Stimulated activated CD4-positive, alpha-beta T cell treated with anti-CD3 and anti-CD28 coated beads, Interleukin-4, amount 100 ng/mL, for 48 hours (primary cell): ENCODE measurements around the gene DNAJA4.

Source experiments
- DNase-seq, 2 donors: peaks; one replicate each; pipeline ENCODE4 v3.0.0-alpha.2; 2020; ENCODE audit warnings: low read depth in 2 of 2

DNAJA4 gene

DNA sequence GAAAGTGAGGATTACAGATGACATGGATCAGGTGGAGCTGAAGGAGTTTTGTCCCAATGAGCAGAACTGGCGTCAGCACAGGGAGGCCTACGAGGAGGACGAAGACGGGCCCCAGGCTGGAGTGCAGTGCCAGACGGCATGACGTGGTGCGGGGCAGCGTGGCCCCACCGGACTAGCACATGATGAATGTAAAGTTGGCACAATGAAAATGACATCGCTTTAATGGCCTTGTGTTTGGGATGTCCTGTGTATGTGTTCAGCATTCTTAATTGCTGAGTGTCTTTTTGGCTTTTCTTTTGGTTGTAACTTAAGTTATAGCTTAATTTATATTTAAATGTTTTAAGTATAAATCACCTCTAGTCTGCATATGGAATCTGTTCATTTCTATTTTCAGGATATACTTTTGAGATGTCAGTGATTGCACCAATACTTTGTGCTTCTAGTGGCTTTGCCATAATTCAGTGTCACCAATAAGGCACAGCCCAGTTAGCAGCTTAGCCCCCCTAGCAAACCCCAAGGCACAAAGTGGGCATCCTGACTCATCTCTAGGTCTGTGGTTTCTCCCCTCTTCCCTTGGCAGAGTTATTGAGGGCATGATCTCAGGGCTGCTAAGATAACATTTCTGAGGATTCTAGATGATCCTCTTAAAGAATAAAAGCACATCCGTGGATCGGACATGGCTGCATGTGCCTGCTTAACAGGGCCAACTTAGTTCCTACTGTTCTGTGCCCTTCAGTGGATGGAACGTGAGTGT, 16.1 kb downstream of the DNAJA4 start:
- DNase-seq: no peak

GRCh38 chr15:78282324-78282723, 18.0 kb downstream of the DNAJA4 start:
- no peak for DNase-seq

DNA sequence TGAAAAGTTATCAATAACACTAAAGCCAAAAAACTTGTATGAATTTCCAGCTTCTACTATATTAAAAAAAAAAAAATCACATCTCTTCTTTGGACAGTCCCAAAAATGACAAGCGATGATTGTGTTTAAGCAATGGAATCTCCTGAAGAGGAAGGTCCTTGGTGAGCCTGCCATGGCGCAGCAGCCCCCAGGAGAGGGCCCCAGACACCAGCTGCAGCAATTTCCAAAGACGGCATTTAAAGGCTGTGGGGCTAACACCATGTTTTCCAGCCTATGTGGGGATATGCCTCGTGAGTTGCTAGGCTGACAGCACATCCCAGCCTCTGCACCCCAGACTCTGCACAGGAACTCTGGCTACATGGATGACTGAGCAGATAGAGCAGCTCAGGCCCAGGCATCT, 20.4 kb downstream of the DNAJA4 start:
- DNase-seq: no peak

DNA sequence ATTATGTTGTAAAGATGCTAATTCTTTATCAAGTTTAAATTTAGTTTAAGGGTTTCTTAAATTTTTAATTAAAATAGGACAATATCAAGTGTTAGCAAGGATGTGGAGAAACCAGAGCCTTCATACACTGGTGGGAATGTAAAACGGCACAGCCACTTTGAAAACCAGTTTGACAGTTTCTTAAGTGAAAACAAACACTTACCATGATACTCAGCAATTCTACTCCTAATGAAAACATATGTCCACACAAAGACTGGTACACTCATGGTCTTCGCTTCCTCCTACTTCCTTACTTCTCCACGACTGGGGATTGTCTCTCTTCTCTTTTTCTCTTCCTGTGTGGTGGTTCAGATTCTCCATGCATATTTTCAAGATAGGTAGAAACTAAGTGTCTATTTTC, 25.9 kb downstream of the DNAJA4 start:
- no peak for DNase-seq

GRCh38 chr15:78291052-78291451, 26.7 kb downstream of the DNAJA4 start:
- no peak for DNase-seq

DNA sequence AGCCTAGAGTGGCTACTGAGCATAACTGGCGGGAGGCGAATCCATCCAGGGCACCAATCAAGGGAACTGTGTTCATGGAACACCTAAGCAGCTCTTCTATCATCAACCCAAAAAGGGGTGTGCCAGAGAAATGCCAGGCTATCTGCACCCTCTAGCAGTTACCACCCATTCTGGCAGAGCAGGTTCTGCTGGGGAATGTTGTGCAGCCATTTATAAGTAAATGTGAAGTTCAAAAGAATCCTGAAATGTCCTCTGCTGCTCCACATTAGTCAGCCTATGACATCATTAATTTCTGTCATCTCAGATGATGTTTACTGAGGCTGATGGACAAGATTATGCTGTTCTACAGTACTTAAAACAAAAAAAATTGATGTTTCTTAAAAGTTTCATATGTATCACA, 27.3 kb downstream of the DNAJA4 start:
- no peak for DNase-seq

DNA sequence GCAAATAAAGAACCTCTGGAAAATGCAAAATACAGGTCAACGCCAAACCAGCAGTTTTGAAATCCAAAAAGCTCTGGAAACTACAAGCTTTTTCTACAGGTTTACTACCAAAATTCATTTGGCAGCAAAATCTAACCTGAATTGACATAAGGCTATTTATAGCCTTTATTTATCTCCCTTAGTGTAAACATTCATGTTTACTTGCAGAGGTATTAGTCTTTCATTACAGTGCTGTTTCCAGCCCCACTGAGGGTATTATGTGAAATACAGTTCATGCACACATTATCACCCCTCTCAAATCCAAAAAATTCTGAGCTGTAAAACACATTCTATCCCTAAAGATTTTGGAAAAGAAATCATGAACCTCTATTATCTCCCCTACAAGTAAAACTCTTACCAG, 27.9 kb downstream of the DNAJA4 start:
- no peak for DNase-seq

- DNase-seq: peak; percentile 84 to 89
These were observed 35.0 kb downstream of the DNAJA4 start, which contains the start of gene SKIC8 for GRCh38 chr15:78299101-78299930. SKIC8 (minus strand) TSS chr15:78299609; CDS start chr15:78295686, 3,923 bp downstream.

- DNase-seq: no peak
These were observed 37.0 kb downstream of the DNAJA4 start for GRCh38 chr15:78301326-78301725.

DNA sequence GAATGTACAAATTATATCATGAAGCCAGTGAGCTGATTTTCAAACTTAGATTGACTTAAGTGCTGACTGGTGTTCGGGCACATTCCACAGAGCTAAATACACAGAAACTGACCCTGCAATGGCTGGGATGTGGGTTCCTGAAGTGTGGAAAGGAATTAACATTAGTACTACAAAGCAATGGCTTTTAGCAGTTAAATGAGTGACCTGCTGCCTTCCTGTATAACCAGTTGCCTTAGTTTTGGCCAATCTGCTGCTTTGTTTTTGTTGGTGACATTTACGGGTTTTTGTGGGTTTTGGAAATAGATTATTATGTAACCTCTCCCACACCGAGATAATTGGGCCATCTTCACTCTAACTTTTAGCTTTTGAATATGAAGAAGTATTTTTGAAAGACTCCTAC, 37.5 kb downstream of the DNAJA4 start:
- DNase-seq: no peak

DNA sequence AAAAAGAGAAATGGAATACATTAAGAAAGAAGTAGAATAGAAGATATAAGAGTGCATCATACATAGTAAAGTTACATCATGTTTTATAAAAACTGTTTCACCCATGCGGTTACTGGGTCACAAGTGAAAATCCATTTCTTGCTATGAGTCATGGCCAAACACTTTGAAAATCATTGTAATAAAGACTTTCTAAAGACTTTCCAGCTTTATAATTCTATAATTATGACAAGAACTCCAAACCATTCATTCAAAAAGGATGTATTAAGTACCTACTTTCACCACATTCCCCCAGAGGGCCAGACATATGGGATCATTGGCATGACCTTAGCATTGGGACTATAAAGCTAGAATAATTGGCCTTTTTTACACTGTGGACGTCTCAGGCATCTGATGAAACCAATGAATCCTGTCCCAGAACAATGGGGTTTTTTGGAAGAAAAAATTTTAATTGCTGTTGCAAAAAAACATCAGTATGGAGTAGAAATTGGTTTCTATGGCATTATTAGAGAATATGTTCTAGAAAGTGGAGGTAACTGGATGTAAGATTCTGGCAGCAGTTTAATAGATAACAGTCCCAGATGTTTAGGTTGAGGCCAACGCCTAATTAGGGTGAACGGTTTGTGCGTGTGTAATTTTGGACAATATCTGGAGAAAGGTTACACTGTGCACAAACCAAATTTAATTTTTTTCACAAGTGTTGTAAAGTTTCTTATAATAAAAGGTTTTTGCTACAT, 38.4 kb downstream of the DNAJA4 start:
- DNase-seq: no peak

DNA sequence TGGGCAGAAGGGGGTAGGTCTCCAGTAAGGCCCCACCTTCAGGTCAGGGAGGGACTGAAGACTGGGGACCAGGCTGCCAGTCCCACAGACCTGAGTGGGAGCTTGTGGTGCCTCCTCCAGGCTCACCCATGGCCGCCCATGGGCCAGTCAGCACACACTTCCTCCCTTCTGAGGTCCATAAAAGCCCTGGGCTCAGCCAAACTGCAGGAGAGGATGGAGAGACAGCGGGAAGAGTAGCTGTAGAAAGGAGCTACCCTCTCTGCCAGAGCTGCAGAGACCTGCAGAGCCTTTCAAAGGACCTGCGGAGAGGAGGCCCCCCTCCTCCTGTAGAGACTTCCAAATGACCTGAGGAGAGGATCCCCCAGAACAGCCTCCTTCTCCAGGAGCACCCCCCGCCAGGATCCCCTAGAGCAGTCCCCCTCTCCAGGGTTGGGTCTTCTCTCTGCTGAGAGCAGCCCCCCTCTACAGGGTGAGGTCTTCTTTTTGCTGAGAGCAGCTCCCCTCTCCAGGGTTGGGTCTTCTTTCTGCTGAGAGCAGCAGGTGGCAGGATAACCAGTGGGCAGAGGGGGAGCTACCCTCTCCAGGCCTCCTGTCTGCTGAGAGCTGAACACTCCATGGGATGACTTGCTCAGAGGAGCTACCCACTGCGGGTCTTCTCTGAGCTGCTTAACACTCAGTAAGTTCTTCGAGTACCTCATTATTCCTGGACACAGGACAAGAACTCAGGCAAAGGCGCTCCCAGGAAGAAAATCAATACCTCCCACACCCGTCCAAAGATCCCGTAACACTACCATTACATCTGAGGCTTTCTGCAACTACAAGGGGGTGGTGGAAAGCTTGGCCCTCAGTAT, 40.1 kb downstream of the DNAJA4 start:
- DNase-seq: no peak

DNA sequence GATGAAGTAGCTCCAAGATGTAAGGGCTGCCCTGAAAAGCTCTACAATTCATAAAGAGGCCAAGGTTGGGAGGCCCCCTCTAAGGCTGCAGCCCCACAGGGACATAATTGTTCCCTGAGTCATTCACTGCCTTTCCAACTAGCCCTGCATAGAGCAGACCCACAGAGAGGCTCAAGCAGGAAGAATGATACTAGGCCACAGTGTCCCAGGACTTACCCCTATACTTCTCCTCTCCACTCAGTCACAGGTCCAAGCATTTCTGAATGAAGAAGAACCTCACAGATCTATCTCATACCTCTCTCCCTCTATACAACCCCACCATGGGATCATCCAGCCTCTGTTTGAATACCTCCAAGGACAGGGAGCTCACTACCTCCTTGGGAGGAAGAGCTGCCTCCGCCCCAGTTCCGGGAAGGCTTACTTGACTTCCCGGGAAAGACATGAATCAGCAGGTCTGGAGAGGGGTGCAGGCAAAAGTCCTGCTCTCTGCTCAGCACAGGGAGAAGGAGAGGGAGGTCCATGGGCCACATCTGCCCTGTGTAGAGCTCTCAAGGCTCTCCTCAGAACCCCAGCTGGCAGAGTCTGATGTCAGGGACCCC, 41.9 kb downstream of the DNAJA4 start:
- DNase-seq: no peak

DNA sequence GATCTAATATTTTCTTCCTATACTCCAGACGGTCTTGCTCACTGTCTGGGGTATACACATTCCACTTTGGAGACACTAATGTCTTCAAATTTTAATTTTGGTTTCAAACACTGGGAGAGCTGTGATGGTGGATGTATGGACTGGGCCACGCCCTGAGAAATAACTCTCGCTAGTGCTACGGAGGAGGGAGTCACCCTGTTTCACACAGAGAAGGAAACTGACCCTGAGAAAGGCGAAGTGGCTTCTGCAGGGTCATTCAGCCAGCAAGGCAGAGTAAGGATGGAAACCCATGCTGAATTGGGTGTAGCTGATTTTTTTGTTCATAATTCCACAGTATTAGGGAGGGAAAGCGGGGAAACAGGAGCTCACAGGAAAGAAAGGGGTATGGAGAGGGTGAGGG, 43.6 kb downstream of the DNAJA4 start:
- DNase-seq: no peak

GRCh38 chr15:78308422-78309032, 44.2 kb downstream of the DNAJA4 start:
- peak in 1 of 2 donors; percentile 59 for DNase-seq

- DNase-seq: no peak
These were observed 46.9 kb downstream of the DNAJA4 start for GRCh38 chr15:78311292-78311691.

- no peak for DNase-seq
These were observed 48.2 kb downstream of the DNAJA4 start for GRCh38 chr15:78312536-78312935.

DNA sequence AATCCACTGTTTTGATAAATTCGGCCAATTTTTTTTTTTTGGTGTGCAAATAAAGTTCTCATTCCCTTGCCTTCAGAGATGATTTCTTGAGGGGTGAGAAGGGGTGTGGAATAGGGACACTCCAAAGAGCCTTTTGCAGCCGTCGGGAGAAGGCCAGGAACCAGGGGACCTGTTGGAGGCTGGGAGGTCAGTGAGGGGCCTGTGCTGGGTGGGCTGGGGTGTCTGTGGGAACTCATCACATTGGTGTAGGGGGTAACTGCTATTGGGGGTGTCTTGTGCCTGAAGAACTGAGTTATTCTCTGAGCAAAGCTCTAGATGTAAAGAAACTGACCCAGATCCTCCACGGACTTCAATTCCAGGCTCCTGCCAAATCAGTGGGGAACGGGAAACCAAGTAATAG, 48.6 kb downstream of the DNAJA4 start:
- no peak for DNase-seq

- DNase-seq: no peak
These were observed 49.0 kb downstream of the DNAJA4 start for GRCh38 chr15:78313383-78313782.

DNA sequence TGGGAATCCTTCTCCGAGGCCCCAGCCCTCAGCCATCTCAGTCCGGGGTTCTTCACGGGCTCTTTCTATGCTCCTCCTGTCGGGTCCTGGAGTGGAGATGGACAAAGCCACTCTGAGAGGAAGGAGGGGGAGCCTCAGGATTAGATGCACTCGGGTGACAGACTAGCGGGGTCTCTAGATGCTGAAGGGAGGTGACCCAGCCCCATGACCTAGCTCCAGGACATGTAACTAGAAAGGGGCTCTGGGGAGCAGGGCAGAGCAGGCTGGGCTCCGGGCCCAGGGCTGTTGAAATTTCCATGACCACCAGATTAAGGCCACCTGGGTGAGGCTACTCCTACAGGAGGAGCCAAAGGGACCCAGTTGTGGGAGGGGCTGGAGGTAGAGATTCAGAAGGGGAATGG, 49.8 kb downstream of the DNAJA4 start:
- DNase-seq: no peak
